SK-N-SH (cell line): ENCODE results near the gene MAPK8IP3.

ENCODE experiments used
- EP300 ChIP-seq, 2 experiments: IDR thresholded peaks; 2 replicates each; pipeline versions ENCODE4 v1.4.0 to v1.6.1; 2012; ENCODE audit warnings: borderline replicate concordance in 1 of 2, low read depth in 1 of 2, low read length in 1 of 2
- EZH2phosphoT487 ChIP-seq: fragments of 200-600 bp; sonication (generic); IDR thresholded peaks from 2 replicates; pipeline ENCODE4 v1.6.1; 2017; ENCODE audit warnings: low read depth, mixed run types, mild to moderate bottlenecking, antibody characterized with exemption, moderate library complexity, borderline replicate concordance
- GABPA ChIP-seq: IDR thresholded peaks from 2 replicates; pipeline ENCODE4 v1.4.0; 2012; ENCODE audit warnings: low read depth, mild to moderate bottlenecking
- MAX ChIP-seq: IDR thresholded peaks from 2 replicates; pipeline ENCODE4 v1.4.0; 2012; ENCODE audit warnings: low read depth
- POLR2AphosphoS5 ChIP-seq: IDR thresholded peaks from 2 replicates; pipeline ENCODE4 v1.6.1; 2012; ENCODE audit warnings: low read depth, low read length
- RAD21 ChIP-seq: IDR thresholded peaks from 2 replicates; pipeline ENCODE4 v1.6.1; 2012; ENCODE audit warnings: mild to moderate bottlenecking, low read length
- RFX5 ChIP-seq: IDR thresholded peaks from 2 replicates; pipeline ENCODE4 v1.6.1; 2012; ENCODE audit warnings: mild to moderate bottlenecking, improper control_type of control experiment, low read length
- TF ChIP-seq, protein P1 (sequence below): fragments of 200-600 bp; sonication (generic); IDR thresholded peaks from 2 replicates; pipeline ENCODE4 v1.6.1; 2017; ENCODE audit warnings: antibody characterized with exemption, mild to moderate bottlenecking, moderate library complexity
- TF ChIP-seq, protein P2 (sequence below): IDR thresholded peaks from 2 replicates; pipeline ENCODE4 v1.6.1; 2012; ENCODE audit warnings: mild to moderate bottlenecking, low read depth, low read length, moderate library complexity

DNA sequence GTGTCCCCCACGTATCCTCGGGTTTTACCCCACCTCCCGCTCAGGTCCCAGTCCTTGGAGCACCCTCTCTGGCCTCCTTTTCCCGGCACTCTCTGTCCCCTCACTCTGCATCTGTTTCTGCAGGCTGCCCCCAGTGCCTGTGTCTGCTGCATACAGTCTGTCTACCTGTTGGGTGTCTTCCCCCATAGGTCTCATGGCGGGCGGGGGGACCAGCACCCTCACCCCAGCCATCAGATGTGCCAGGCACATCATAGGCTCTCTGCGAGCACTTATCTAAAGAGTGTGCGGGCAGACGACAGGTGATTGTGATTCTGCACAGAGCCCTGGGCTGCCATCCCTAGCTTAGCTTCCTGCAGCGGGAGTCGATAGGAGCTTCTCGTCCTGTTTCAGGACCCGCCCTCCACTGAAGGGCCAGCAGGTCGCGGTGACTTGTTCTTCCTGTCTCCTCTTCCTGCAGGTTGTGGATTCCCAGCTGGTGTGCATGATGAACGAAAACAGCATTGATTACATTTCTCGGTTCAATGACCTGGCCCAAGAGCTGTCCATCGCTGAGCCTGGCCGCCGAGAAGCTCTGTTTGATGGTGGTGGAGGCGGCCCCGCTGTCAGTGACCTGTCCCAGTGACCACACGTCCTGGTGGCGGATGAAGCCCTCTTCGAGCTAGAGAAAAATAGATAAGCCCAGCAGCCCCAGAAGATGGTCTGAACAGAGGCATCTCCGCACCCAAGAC lies 32.4 kb upstream of the MAPK8IP3 start:
- TF ChIP-seq, protein P1, sequence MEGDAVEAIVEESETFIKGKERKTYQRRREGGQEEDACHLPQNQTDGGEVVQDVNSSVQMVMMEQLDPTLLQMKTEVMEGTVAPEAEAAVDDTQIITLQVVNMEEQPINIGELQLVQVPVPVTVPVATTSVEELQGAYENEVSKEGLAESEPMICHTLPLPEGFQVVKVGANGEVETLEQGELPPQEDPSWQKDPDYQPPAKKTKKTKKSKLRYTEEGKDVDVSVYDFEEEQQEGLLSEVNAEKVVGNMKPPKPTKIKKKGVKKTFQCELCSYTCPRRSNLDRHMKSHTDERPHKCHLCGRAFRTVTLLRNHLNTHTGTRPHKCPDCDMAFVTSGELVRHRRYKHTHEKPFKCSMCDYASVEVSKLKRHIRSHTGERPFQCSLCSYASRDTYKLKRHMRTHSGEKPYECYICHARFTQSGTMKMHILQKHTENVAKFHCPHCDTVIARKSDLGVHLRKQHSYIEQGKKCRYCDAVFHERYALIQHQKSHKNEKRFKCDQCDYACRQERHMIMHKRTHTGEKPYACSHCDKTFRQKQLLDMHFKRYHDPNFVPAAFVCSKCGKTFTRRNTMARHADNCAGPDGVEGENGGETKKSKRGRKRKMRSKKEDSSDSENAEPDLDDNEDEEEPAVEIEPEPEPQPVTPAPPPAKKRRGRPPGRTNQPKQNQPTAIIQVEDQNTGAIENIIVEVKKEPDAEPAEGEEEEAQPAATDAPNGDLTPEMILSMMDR, result no peak
- TF ChIP-seq POLR2AphosphoS5, result no peak
- TF ChIP-seq MAX, result no peak
- no peak for TF ChIP-seq EZH2phosphoT487
- no peak for TF ChIP-seq RAD21
- TF ChIP-seq EP300 (IDR thresholded peaks at IDR 0.05; ENCODE audit: borderline replicate concordance in 1 of 2, low read depth in 1 of 2, low read length in 1 of 2), result no peak
- TF ChIP-seq, protein P2, sequence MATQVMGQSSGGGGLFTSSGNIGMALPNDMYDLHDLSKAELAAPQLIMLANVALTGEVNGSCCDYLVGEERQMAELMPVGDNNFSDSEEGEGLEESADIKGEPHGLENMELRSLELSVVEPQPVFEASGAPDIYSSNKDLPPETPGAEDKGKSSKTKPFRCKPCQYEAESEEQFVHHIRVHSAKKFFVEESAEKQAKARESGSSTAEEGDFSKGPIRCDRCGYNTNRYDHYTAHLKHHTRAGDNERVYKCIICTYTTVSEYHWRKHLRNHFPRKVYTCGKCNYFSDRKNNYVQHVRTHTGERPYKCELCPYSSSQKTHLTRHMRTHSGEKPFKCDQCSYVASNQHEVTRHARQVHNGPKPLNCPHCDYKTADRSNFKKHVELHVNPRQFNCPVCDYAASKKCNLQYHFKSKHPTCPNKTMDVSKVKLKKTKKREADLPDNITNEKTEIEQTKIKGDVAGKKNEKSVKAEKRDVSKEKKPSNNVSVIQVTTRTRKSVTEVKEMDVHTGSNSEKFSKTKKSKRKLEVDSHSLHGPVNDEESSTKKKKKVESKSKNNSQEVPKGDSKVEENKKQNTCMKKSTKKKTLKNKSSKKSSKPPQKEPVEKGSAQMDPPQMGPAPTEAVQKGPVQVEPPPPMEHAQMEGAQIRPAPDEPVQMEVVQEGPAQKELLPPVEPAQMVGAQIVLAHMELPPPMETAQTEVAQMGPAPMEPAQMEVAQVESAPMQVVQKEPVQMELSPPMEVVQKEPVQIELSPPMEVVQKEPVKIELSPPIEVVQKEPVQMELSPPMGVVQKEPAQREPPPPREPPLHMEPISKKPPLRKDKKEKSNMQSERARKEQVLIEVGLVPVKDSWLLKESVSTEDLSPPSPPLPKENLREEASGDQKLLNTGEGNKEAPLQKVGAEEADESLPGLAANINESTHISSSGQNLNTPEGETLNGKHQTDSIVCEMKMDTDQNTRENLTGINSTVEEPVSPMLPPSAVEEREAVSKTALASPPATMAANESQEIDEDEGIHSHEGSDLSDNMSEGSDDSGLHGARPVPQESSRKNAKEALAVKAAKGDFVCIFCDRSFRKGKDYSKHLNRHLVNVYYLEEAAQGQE, result no peak
- TF ChIP-seq RFX5, result no peak
- no peak for TF ChIP-seq GABPA
